GM21515 (cell line): ENCODE measurements around the gene UQCC5.

Experiments used
- ATAC-seq: cut with Tn5 transposase; IDR thresholded peaks from one replicate; pipeline ENCODE4 v1.9.1; 2021; ENCODE audit not compliant: unreplicated experiment

Gene UQCC5

DNA sequence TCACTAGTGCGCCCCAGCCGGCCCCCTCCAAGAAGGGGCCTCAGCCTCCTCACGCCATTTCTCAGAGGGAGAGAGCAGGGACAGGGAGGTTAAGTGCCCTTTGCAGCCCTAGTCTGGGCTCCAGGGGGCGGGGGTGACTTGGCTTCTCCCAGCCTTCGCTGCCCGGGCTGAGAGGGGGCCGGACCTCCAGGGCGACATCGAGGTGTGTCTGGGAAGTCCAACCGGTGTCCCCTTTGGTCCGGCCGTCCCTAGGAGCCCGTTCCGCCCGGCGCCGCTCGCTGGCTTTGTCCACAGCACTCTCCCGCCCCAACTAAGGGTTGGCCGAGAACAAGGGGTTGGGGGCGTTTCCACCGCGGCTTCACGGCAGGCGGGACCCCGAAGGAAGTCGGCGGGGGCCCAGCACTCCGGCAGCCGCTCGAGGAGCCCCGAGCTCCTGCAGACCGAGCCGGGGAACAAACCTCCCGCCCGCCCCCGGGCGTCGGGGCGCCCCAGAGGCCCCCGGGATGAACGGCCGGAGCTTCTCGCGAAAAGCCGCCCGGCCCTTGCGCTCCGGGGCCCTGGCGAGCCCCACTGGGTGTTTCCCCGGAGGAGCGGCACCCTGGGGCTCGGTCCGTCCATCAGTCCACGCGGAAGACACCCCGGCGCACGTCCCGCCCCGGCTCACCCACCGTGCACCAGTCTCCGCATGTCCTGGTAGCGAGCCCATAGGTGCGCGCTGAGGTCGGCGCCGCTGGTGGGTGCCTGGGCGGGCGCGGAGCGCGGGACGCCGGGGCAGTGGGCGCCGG is 3.4 kb upstream of the UQCC5 start:
- no peak for ATAC-seq

DNA sequence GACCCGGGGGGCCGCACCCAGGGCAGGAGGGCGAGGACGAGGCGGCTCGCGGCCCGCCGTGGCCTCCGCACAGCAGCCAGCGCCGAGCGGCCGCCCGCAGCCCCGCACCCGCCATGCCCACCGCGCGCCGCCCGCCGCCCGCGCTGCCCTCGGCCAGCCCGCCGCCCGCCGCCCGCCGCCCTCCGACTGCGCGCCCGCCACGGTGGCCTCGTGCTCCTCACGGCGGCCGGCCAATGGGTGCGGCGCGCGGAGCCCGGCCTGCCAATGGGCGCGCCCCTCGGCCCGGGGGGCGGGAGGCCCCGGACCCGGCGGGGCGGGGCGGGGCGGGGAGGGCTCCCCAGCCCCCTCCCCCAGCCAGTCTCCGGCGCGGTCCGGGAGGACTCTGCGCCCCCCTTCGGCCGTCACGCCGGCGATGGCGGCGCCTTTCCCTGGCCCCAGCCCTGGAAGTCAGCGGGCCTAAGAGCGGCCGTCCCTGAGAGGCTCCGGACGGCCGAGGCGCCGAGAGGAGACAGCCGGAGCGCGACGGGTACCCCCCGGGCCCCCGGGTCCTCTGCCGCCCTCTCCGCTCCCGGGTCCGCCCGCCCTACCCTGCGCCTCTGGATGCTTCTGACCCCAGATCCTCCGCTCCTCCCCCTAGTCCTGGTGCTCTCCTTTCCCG is 2.7 kb upstream of the UQCC5 start, which contains the start of gene NT5DC2:
Gene NT5DC2 (minus strand): TSS at position 235 of the 658 bp plus-strand sequence. CDS start 120 bp downstream, at position 115.
- no peak for ATAC-seq

DNA sequence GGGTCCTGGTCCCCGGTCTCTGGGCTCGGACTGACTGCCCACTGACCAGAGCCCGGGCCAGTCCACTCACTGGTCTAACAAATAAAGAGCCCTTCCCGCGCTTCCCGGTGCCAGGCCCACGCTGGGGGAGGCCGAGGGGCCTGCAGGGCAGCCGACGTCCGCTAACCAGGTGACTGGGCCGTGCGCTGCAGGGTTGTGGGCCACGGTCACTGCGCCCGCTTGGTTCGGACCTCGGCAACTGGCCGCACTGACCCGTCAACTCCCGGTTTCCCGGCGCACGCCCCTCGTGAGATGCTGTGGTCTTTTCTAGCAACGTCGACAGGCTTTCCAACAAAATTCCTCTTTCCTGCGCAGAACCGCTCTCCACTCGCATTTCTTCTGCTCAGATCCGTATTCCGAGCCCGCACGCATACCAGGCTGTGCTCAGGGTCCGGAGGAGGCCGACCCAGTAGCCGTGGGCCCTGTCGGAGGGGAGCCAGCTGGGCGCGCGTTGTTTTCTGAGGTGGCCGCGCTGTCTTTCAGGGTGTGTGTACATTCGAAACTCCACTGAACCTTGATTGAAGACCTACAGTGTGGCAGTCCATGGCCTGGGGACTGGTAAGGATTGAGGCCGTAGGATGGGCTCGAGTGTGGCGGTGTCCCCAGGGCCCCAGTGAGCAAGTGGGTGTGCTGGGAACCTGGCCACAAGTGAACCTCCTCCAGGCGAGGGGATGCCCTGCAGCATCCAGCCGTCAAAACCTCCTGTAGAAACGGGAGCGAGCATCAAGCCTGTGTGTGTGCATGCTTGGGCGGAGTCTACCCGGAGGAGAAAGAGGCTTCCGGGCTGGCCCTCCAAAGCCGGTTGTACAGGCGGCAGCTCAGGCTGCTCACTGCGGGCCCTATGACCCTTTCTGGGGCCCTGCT is 1.9 kb upstream of the UQCC5 start:
- ATAC-seq = no peak

DNA sequence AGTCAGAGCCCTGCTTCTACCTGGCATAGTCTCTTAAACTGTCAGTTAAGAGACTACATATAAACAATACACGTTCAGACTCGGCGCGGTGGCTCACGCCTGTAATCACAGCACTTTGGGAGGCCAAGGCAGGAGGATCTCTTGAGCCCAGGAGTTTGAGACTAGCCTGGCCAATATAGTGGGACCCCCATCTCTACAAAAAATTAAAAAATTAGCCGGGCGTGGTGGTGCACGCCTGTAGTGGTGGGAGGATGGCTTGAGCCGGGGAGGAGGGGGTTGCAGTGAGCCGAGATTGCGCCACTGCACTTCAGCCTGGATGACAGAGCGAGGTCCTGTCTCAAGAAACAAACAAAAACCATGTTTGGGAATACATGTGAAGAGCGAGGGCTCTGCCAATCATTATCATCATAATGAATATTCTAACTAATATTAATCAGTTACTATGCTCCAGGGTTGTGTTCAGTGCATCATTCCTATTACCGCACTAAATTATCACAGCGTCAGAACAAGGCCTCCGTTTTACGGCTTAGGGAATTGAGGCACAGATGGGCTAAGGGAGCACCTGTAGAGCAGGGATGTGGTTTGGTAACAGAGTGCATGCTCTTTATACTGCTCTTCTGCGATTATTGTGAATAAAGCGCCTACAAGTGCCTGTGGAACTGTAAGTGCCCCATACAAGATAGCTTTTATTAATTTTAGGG is 844 bp upstream of the UQCC5 start:
- ATAC-seq = no peak

- ATAC-seq = no peak
Observed at GRCh38 chr3:52536112-52536368, 365 bp upstream of the UQCC5 start.

GRCh38 chr3:52537165-52537620 is 788 bp downstream of the UQCC5 start:
- ATAC-seq = no peak

- ATAC-seq = no peak
Observed at GRCh38 chr3:52537726-52538421, 1.5 kb downstream of the UQCC5 start.

DNA sequence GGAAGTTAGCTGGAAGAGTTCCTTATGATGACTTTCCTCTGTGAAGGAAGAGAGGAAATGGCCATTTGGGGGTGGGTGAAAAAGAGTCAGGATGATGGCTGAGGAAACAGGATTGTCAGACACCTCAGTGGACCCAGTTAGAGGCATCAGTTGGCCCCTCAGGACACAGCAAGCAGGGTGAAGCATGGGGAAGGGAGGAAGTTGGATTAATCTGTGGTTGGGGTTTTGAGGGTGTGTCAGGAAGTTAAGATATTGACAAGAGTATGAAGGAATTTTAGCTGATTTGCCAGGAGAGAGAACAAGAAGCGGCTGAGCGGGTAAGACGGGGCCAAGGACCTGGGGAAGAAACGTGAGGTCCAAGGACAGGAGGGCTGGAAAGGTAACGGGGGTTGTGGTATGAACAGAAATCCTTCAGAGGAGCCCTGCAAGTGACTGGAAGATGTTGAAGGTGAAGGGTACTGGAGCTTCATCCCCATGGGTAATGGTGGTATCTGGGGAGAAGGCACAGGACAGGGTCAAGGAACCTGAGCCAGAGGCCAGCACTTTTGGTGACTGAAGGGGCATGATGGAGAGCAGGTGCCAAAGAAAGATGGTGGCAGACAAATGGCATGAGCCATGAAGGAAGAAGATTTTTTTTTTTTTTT is 2.7 kb downstream of the UQCC5 start:
- ATAC-seq = no peak

GRCh38 chr3:52541050-52541449 is 4.6 kb downstream of the UQCC5 start:
- ATAC-seq = no peak

- no peak for ATAC-seq
Observed at GRCh38 chr3:52544937-52545336, 8.5 kb downstream of the UQCC5 start.

DNA sequence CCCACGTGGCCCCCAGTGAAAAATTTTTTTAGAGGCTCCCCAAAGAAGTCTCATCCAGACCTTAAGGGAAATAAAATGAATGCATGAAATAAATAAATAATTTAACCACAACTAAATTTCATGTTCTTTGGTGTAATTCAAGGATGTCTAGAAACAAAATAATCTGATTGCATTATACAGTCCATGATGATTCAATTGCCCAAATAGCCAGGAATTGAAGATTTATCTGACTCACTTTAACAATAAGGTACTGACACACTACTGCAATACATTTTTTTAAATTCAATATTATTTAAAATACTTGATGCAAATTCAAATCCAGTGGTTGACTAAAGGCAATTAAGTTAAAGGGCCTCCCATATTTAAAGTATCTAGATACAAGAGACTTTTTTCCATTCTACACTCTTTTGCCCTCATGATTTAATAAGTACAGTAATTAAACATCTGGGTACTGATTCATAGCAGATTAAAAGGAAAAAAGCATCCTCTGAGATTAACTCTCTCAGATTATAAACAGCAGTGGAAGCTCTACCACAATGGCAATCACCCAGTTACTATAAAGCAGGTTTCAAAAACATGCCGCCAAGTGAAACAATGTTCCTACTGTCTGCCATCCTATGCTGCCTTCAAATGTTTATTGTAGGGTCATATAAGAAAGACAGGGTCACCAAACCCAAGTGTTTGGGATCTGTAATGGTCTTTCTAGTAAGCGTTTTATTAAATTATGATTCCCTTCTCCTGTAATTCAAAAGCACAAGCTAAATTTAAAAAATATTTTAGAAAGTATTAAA is 9.9 kb downstream of the UQCC5 start:
- no peak for ATAC-seq

GRCh38 chr3:52547143-52547542 is 10.7 kb downstream of the UQCC5 start:
- no peak for ATAC-seq

DNA sequence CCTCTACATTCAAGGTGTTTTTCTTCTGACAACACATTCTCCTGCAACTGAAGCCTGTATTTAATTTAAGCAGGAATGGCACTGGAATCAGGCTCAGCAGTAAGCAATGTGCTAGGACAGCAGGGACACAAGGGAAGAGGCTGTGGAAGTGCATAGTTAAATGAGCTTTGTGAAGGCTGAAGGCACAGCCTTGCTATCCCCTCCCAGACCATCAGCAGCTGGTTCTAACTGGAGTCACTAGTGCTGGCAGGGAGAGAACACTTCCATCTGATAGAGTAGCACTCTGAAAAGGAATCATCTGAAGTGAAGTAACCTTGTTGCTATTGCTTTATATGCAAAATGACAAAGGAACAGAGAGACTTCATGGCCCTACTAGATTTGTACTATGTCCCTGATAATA is 14.7 kb downstream of the UQCC5 start:
- no peak for ATAC-seq

DNA sequence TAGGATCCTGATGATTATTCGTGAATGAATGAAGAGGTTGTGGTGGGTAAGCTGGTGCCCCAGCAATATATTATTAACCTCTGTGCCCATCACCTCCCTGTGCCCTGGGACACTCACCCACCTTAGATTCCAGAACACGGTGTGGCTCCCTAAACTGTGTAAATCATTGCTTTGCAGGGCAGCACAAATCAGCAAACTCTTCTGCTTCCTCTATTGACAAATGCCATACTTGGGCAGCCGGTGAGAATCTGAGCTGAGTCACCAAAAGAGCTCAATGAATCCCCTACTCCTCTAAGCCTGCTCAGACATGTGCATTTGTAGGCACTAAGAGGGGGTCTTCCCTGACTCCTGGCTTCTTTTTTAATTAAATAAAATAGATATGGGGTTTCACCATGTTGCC is 15.7 kb downstream of the UQCC5 start:
- no peak for ATAC-seq

DNA sequence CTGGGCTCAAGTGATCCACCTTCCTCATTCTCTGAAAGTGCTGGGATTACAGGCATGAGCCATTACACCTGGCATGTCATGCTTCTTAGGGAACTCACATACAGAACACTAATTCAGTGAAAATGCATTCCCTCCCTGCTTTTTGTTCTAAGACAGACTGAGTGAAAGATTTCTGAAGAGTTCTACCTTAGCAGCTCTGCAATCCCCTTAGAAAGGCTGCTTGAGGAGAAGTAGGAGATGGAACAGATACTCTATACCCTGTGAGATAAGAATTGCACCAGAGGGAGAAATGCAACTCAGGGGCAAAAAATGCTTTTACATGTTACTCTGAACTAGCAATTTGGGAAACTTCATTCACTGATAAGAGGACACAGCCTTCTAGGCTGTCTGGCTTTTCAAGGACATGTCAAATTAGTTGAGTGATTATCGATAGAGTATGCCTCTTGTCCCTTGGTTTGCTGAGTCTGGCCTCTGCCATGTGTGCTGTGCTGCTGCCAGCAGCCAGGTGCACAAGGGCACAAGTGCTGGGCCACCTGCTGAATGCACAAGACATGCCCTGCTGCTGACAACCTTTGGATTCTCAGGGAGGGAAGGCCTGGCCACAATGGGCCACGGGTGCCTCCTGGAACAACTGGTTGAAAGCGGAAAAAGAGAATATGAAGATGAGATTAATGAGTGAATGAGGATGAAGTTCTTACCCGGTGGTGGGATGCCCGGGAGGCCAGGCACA is 17.8 kb downstream of the UQCC5 start:
- no peak for ATAC-seq

DNA sequence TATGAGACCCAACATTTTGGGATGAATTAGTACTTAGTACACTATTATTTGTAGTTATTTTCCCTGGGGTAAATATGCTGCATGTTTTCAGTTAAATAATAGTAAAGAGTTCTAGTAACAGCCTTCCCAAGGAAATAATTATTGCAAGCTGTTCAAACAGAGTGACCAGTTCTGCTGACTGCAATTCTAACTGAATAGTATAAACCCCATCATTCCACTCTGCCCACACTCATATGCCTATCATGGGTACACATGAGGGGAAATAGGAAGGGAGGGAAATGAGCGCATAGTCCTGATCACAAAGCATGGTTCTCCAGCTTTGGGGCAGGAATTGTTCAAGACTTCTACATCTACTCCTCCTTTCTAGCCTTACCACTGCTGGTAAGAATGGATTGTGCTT is 18.7 kb downstream of the UQCC5 start:
- ATAC-seq = no peak

GRCh38 chr3:52557011-52557960 is 20.9 kb downstream of the UQCC5 start:
- no peak for ATAC-seq
